H1 (cell line): ENCODE measurements around the gene AMPD3. TPM values are rescaled to one million over a fixed set of nuclear protein-coding genes. Genes with fewer than 3 reads are reported as not detected.
"Not testable (repeated sequence)": the region's sequence is repeated elsewhere in the genome, so short reads cannot be mapped to it uniquely, and the experiment has no call there.

Experiments used
- CTCF ChIA-PET: fragments of 300-600 bp; sonication (Branson Sonifier 250); formaldehyde crosslinking; loops from one replicate; lab custom pipeline; 2021; ENCODE audit not compliant: partially characterized antibody; lab: Charles Lee
- POLR2A ChIA-PET: fragments of 300-600 bp; sonication (Branson Sonifier 250); formaldehyde crosslinking; loops from one replicate; lab custom pipeline; 2021; ENCODE audit warnings: inconsistent platforms; ENCODE audit not compliant: partially characterized antibody; lab: Charles Lee
- DNase-seq, 2 experiments: peaks; one replicate each; pipeline versions ENCODE4 v3.0.0 to v3.0.0-alpha.2; 2010 to 2022; ENCODE audit warnings: low spot score in 2 of 2, low read depth in 1 of 2, mixed read lengths in 1 of 2
- FAIRE-seq: peaks from 2 replicates; lab custom pipeline; 2011; peaks lifted over from hg19 to GRCh38; lab: Jason Lieb, UNC
- H2AFZ ChIP-seq: 2 replicates; pipeline ENCODE4 v1.8.1; 2012; ENCODE audit warnings: low read length, inconsistent platforms
- H2AK5ac ChIP-seq: 2 replicates; pipeline ENCODE4 v1.6.1; 2013; ENCODE audit warnings: low read depth, low read length
- H2BK120ac ChIP-seq: replicated peaks from 2 replicates; pipeline ENCODE3; 2013; ENCODE audit warnings: low read depth, low read length, inconsistent platforms
- H2BK12ac ChIP-seq: 2 replicates; pipeline ENCODE4 v1.6.1; 2013; ENCODE audit warnings: low read depth, low read length
- H2BK15ac ChIP-seq: 2 replicates; pipeline ENCODE4 v1.6.1; 2013; ENCODE audit warnings: low read length
- H2BK20ac ChIP-seq: 2 replicates; pipeline ENCODE4 v1.6.1; 2013; ENCODE audit warnings: low read length
- H2BK5ac ChIP-seq: 2 replicates; pipeline ENCODE4 v1.6.1; 2013; ENCODE audit warnings: low read depth, low read length
- H3K14ac ChIP-seq: 2 replicates; pipeline ENCODE4 v1.6.1; 2013; ENCODE audit warnings: inconsistent platforms; ENCODE audit not compliant: insufficient read length
- H3K18ac ChIP-seq: 2 replicates; pipeline ENCODE4 v1.6.1; 2013; ENCODE audit warnings: low read length; ENCODE audit errors: extremely low read depth
- H3K23ac ChIP-seq: 2 replicates; pipeline ENCODE4 v1.6.1; 2013; ENCODE audit warnings: inconsistent platforms; ENCODE audit not compliant: insufficient read length
- H3K23me2 ChIP-seq: 2 replicates; pipeline ENCODE4 v1.6.1; 2013; ENCODE audit warnings: low read depth, low read length
- H3K27ac ChIP-seq: 2 replicates; pipeline ENCODE4 v1.6.1; 2011; ENCODE audit warnings: low read depth, low read length, inconsistent platforms
- H3K27me3 ChIP-seq, 4 experiments: replicated peaks in 1 of 4; 1 replicate in 1 of 4; 2 replicates in 3 of 4; pipeline versions ENCODE4 v1.6.1 to v1.8.1; 2011 to 2013; ENCODE audit warnings: low read length in 3 of 4, mild to moderate bottlenecking in 3 of 4, inconsistent platforms in 2 of 4, mixed read lengths in 2 of 4, moderate library complexity in 1 of 4; ENCODE audit not compliant: control insufficient read depth in 3 of 4, insufficient read depth in 3 of 4; ENCODE audit errors: extremely low read depth in 1 of 4
- H3K36me3 ChIP-seq, 4 experiments: 2 replicates each; pipeline versions ENCODE4 v1.6.1 to v1.8.1; 2011 to 2013; ENCODE audit warnings: mild to moderate bottlenecking in 4 of 4, low read length in 3 of 4, moderate library complexity in 2 of 4, control low read depth in 1 of 4, inconsistent platforms in 1 of 4; ENCODE audit not compliant: insufficient read depth in 4 of 4, control insufficient read depth in 2 of 4
- H3K4ac ChIP-seq: replicated peaks from 2 replicates; pipeline ENCODE3; 2013; ENCODE audit warnings: low read length, low read depth, mixed read lengths, inconsistent platforms; ENCODE audit not compliant: insufficient read length
- H3K4me1 ChIP-seq, 4 experiments: replicated peaks in 1 of 4; 1 replicate in 1 of 4; 2 replicates in 3 of 4; pipeline versions ENCODE4 v1.6.1 to v1.8.1; 2011 to 2013; ENCODE audit warnings: low read length in 3 of 4, inconsistent platforms in 2 of 4, mixed read lengths in 1 of 4; ENCODE audit not compliant: insufficient read depth in 4 of 4, control insufficient read depth in 3 of 4
- H3K4me2 ChIP-seq, 2 experiments: 2 replicates each; pipeline versions ENCODE4 v1.6.1 to v1.8.1; 2011 to 2013; ENCODE audit warnings: low read depth in 2 of 2, low read length in 2 of 2, control low read depth in 1 of 2, inconsistent platforms in 1 of 2, mild to moderate bottlenecking in 1 of 2; ENCODE audit not compliant: insufficient read depth in 1 of 2
- H3K4me3 ChIP-seq, 4 experiments: fragments of 200-600, 300-600 bp in 1 of 4; sonication (generic), shearing (Covaris generic), sonication (Bioruptor Twin) in 1 of 4; 2 replicates each; pipeline versions ENCODE4 v1.5.1 to v1.8.1; 2011 to 2016; ENCODE audit warnings: low read length in 4 of 4, low read depth in 3 of 4, control low read depth in 2 of 4, inconsistent platforms in 2 of 4, mild to moderate bottlenecking in 2 of 4, mixed read lengths in 1 of 4, moderate library complexity in 1 of 4; ENCODE audit not compliant: insufficient read depth in 2 of 4; ENCODE audit errors: extremely low read depth in 1 of 4
- H3K56ac ChIP-seq: replicated peaks from 2 replicates; pipeline ENCODE3; 2013; ENCODE audit warnings: low read depth, mild to moderate bottlenecking, mixed read lengths, low read length, inconsistent platforms; ENCODE audit not compliant: insufficient read length
- H3K79me1 ChIP-seq: 2 replicates; pipeline ENCODE4 v1.6.1; 2013; ENCODE audit warnings: low read depth, low read length, control low read depth
- H3K79me2 ChIP-seq, 2 experiments: 2 replicates each; pipeline versions ENCODE4 v1.6.1 to v1.8.1; 2012 to 2013; ENCODE audit warnings: low read length in 2 of 2, mild to moderate bottlenecking in 2 of 2, inconsistent platforms in 1 of 2; ENCODE audit not compliant: insufficient read depth in 2 of 2, control insufficient read depth in 1 of 2
- H3K9ac ChIP-seq, 4 experiments: replicated peaks in 1 of 4; 1 replicate in 1 of 4; 2 replicates in 3 of 4; pipeline versions ENCODE4 v1.6.1 to v1.8.1; 2011 to 2013; ENCODE audit warnings: low read depth in 3 of 4, low read length in 3 of 4, control low read depth in 2 of 4, mild to moderate bottlenecking in 2 of 4, moderate library complexity in 2 of 4, inconsistent platforms in 1 of 4; ENCODE audit errors: extremely low read depth in 1 of 4
- H3K9me3 ChIP-seq, 2 experiments: 2 replicates each; pipeline versions ENCODE4 v1.6.1 to v1.8.1; 2012 to 2013; ENCODE audit warnings: mild to moderate bottlenecking in 2 of 2, moderate library complexity in 2 of 2, control low read depth in 1 of 2, inconsistent platforms in 1 of 2, low read depth in 1 of 2, low read length in 1 of 2, mixed read lengths in 1 of 2; ENCODE audit not compliant: insufficient read depth in 2 of 2
- H4K20me1 ChIP-seq, 2 experiments: replicated peaks in 1 of 2; 2 replicates each; pipeline versions ENCODE3 to v1.8.1; 2011 to 2013; ENCODE audit warnings: inconsistent platforms in 2 of 2, low read length in 2 of 2, mild to moderate bottlenecking in 1 of 2; ENCODE audit not compliant: insufficient read depth in 2 of 2, control insufficient read depth in 1 of 2
- H4K5ac ChIP-seq: 2 replicates; pipeline ENCODE4 v1.6.1; 2013; ENCODE audit warnings: low read length, low read depth, mixed read lengths, inconsistent platforms; ENCODE audit not compliant: insufficient read length
- H4K8ac ChIP-seq: 2 replicates; pipeline ENCODE4 v1.8.0; 2013; ENCODE audit warnings: mild to moderate bottlenecking, moderate library complexity, low read length, inconsistent platforms; ENCODE audit not compliant: insufficient read depth; ENCODE audit errors: extremely low read depth
- H4K91ac ChIP-seq: replicated peaks from 2 replicates; pipeline ENCODE3; 2013; ENCODE audit warnings: low read length, mixed read lengths, inconsistent platforms; ENCODE audit not compliant: insufficient read length
- BRCA1 ChIP-seq: IDR thresholded peaks from 2 replicates; pipeline ENCODE4 v1.6.1; 2012; ENCODE audit warnings: low read depth, low read length, improper control_type of control experiment
- NANOG ChIP-seq: IDR thresholded peaks from 2 replicates; pipeline ENCODE4 v1.6.1; 2011; ENCODE audit warnings: low read length, low read depth, mild to moderate bottlenecking, inconsistent platforms; ENCODE audit not compliant: insufficient read depth, poor library complexity, severe bottlenecking
- RNF2 ChIP-seq: fragments of 200-900, 300-1000 bp; sonication (generic); IDR thresholded peaks from 2 replicates; pipeline ENCODE4 v1.7.1; 2016; ENCODE audit warnings: borderline replicate concordance, low read depth, mild to moderate bottlenecking, antibody characterized with exemption, low read length; ENCODE audit not compliant: poor library complexity, severe bottlenecking; ENCODE audit errors: missing control alignments
- WGBS, 2 experiments: shearing (Covaris generic) in 1 of 2; methylation state at CpG; one replicate each; pipeline versions ENCODE4 v1.1.6 to v1.1.7; 2013 to 2015; ENCODE audit warnings: low lambda C conversion rate in 2 of 2, mixed read lengths in 2 of 2, inconsistent platforms in 1 of 2, low coverage in 1 of 2, missing lambda C conversion rate in 1 of 2; ENCODE audit not compliant: insufficient replicate concordance in 2 of 2, insufficient coverage in 1 of 2, insufficient read length in 1 of 2; ENCODE audit errors: extremely low coverage in 1 of 2, missing lambda C conversion rate in 1 of 2; 5-methylcytosine and 5-hydroxymethylcytosine counted together
- polyA plus RNA-seq, 7 experiments: library from polyadenylated mRNA; depleted of rRNA in 3 of 7; stranded (reverse) in 5 of 7; unstranded in 2 of 7; fragments of >200 nt in 5 of 7; fragments of 200-250 nt in 2 of 7; gene quantifications; 1 replicate in 5 of 7; 2 replicates in 1 of 7; 4 replicates in 1 of 7; pipeline versions ENCODE4 v1.2.1 to v1.2.3, GENCODE V29; 2011 to 2013; ENCODE audit warnings: missing spikeins in 2 of 7, mixed read lengths in 2 of 7
- total RNA-seq: library from RNA; stranded (reverse); fragmentation: NEBNext Ultra II Directional; extraction: Animal tissue kit (Norgen Biotek cat#: 25700); gene quantifications from 2 replicates; pipeline ENCODE4 v1.2.1, GENCODE V29; 2021

The AMPD3 gene
- total and polyA plus RNA-seq, 2 of the 8 experiments (the other 6 are each of a cell fraction or from before 2014, with no cell fraction given) = 4.0 to 6.3 TPM

DNA sequence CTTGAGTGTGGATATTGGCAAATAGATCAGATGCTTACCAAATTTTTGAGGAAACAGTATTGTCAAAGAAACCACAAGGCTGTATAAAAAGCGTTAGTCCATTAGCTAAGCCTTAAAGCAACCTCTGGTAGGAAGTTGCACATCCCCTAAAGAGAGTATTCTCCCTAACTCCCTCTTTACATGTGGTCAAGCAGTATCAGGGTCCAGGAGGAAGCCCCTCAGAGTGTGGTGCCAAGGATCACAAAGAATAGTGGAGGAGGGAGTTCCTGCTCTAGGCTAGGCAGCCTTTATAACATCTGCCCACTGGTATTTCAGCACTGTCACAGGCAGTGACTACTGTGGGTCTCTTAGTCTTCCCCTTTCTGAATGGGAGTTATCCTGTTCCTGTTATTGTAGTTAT, 18.8 kb upstream of the AMPD3 start (continued):
- TF ChIP-seq RNF2 = no peak
- no peak for TF ChIP-seq BRCA1
- no peak for TF ChIP-seq NANOG

GRCh38 chr11:10436683-10437082, 18.4 kb upstream of the AMPD3 start:
- H3K18ac ChIP-seq, H3K79me2 ChIP-seq, H2AFZ ChIP-seq, H3K23ac ChIP-seq, H2BK12ac ChIP-seq, H3K9ac ChIP-seq, H2BK20ac ChIP-seq, H3K4me1 ChIP-seq, H3K4me2 ChIP-seq, H3K4ac ChIP-seq, H3K14ac ChIP-seq, H4K8ac ChIP-seq, FAIRE-seq, H3K79me1 ChIP-seq, H2BK15ac ChIP-seq, H3K23me2 ChIP-seq, H2BK5ac ChIP-seq, H4K91ac ChIP-seq, H4K20me1 ChIP-seq, H2AK5ac ChIP-seq, H3K9me3 ChIP-seq, H3K27me3 ChIP-seq, POLR2A ChIA-PET, DNase-seq, H4K5ac ChIP-seq, H3K56ac ChIP-seq, H3K36me3 ChIP-seq, H3K27ac ChIP-seq, H3K4me3 ChIP-seq, H2BK120ac ChIP-seq: not testable (repeated sequence)
- CTCF ChIA-PET = interaction anchor here (0.6 to 1.5 kb wide), 7 partner anchors 9 to 201 kb away, joined by 3 to 6 read pairs (median 3); no protein-coding TSS in a partner anchor
- WGBS, 2 experiments = 92% methylated on average over 1 of the region's 1 CpG; no CpG with 5 or more reads in 1 of the 2 experiments
